Measurements from ENCODE around the gene TMEM30B.

- TF ChIP-seq ZNF530 (CRISPR knock-in tag; IDR thresholded peaks at IDR 0.05; ENCODE audit: low read depth) (no peak), TAF1 (CRISPR knock-in tag; IDR thresholded peaks at IDR 0.05) (no peak), FOXJ3 (CRISPR knock-in tag; IDR thresholded peaks at IDR 0.05; ENCODE audit: borderline replicate concordance) (no peak), ZNF317 (CRISPR knock-in tag; IDR thresholded peaks at IDR 0.05) (no peak), CTCF (CRISPR knock-in tag; IDR thresholded peaks at IDR 0.05) (no peak), RARA (CRISPR knock-in tag; IDR thresholded peaks at IDR 0.05) (no peak), ZNF883 (CRISPR knock-in tag; IDR thresholded peaks at IDR 0.05; ENCODE audit: not compliant biosample characterization) (no peak)
These were observed 53.1 kb downstream of the TMEM30B start for GRCh38 chr14:61227884-61228591.

Data from HepG2 (cell line).